HepG2 (cell line): ENCODE measurements around the gene METRNL. TPM values are rescaled to one million over a fixed set of nuclear protein-coding genes. Genes with fewer than 3 reads are reported as not detected.

Experiments used
- ATF3 ChIP-seq: sonication (generic); formaldehyde crosslinking; IDR thresholded peaks from 2 replicates; pipeline ENCODE4 v1.4.0; 2020; ENCODE audit warnings: missing genetic modification reagents
- CHD2 ChIP-seq: IDR thresholded peaks from 2 replicates; pipeline ENCODE4 v1.6.1; 2011; ENCODE audit warnings: low read depth, low read length, improper control_type of control experiment
- FOXJ3 ChIP-seq: sonication (generic); formaldehyde crosslinking; IDR thresholded peaks from 2 replicates; pipeline ENCODE4 v1.4.0; 2020; ENCODE audit warnings: missing genetic modification reagents, mild to moderate bottlenecking, borderline replicate concordance
- KAT2B ChIP-seq: fragments of 150-350 bp; IDR thresholded peaks from 2 replicates; pipeline ENCODE4 v1.6.1; 2014; ENCODE audit warnings: low read depth, low read length, borderline replicate concordance
- MTERF4 ChIP-seq: sonication (generic); formaldehyde crosslinking; IDR thresholded peaks from 2 replicates; pipeline ENCODE4 v1.8.0; 2023; ENCODE audit warnings: mild to moderate bottlenecking, missing genetic modification reagents
- MTF2 ChIP-seq: sonication (generic); formaldehyde crosslinking; IDR thresholded peaks from 2 replicates; pipeline ENCODE4 v1.5.0; 2020; ENCODE audit warnings: missing genetic modification reagents, borderline replicate concordance
- MYNN ChIP-seq: sonication (generic); formaldehyde crosslinking; IDR thresholded peaks from 2 replicates; pipeline ENCODE4 v1.4.0; 2020; ENCODE audit warnings: mild to moderate bottlenecking, low read depth, missing genetic modification reagents
- NFKB2 ChIP-seq: sonication (generic); formaldehyde crosslinking; IDR thresholded peaks from 2 replicates; pipeline ENCODE4 v1.4.0; 2020; ENCODE audit warnings: missing genetic modification reagents, borderline replicate concordance
- TAF15 ChIP-seq: fragments of 200-400 bp; formaldehyde crosslinking; IDR thresholded peaks from one replicate; pipeline ENCODE4 v1.6.1; 2018; ENCODE audit warnings: mild to moderate bottlenecking, low read depth, low read length; ENCODE audit not compliant: poor library complexity, severe bottlenecking
- TARDBP ChIP-seq: sonication (generic); formaldehyde crosslinking; IDR thresholded peaks from 2 replicates; pipeline ENCODE4 v1.8.0; 2022; ENCODE audit warnings: mild to moderate bottlenecking, missing genetic modification reagents
- TSC22D2 ChIP-seq: sonication (generic); formaldehyde crosslinking; IDR thresholded peaks from 2 replicates; pipeline ENCODE4 v1.5.1; 2020; ENCODE audit warnings: missing genetic modification reagents, mild to moderate bottlenecking, borderline replicate concordance
- YY1 ChIP-seq: IDR thresholded peaks from 2 replicates; pipeline ENCODE4 v1.6.1; 2011; ENCODE audit warnings: low read length, low read depth, moderate library complexity, mild to moderate bottlenecking; ENCODE audit not compliant: insufficient read depth, insufficient replicate concordance
- ZBTB4 ChIP-seq: sonication (generic); formaldehyde crosslinking; IDR thresholded peaks from 2 replicates; pipeline ENCODE4 v1.4.0; 2020; ENCODE audit warnings: missing genetic modification reagents, mild to moderate bottlenecking, borderline replicate concordance
- ZBTB43 ChIP-seq: sonication (generic); formaldehyde crosslinking; conservative IDR thresholded peaks from 2 replicates; pipeline ENCODE4 v1.4.0; 2020; ENCODE audit warnings: missing genetic modification reagents
- ZBTB7A ChIP-seq: sonication (generic); formaldehyde crosslinking; IDR thresholded peaks from 2 replicates; pipeline ENCODE4 v1.8.0; 2022; ENCODE audit warnings: mild to moderate bottlenecking, missing genetic modification reagents
- ZNF576 ChIP-seq: sonication (generic); formaldehyde crosslinking; IDR thresholded peaks from 2 replicates; pipeline ENCODE4 v1.4.0; 2020; ENCODE audit warnings: mild to moderate bottlenecking, missing genetic modification reagents
- ZNF737 ChIP-seq: sonication (generic); formaldehyde crosslinking; IDR thresholded peaks from 2 replicates; pipeline ENCODE4 v1.5.0; 2020; ENCODE audit warnings: missing genetic modification reagents, mild to moderate bottlenecking, borderline replicate concordance
- ZNF784 ChIP-seq: sonication (generic); formaldehyde crosslinking; IDR thresholded peaks from 2 replicates; pipeline ENCODE4 v1.5.1; 2020; ENCODE audit warnings: missing genetic modification reagents, mild to moderate bottlenecking, borderline replicate concordance
- ZNF878 ChIP-seq: sonication (generic); formaldehyde crosslinking; IDR thresholded peaks from 2 replicates; pipeline ENCODE4 v1.8.1; 2023; ENCODE audit warnings: mild to moderate bottlenecking, missing genetic modification reagents, moderate library complexity
- polyA plus RNA-seq, 8 experiments: library from polyadenylated mRNA; depleted of rRNA in 3 of 8; stranded (reverse) in 7 of 8; unstranded in 1 of 8; fragments of >200 nt; fragmentation: Illumina TruSeq in 4 of 8; extraction: Trizol in 4 of 8; gene quantifications; 2 replicates each; pipeline versions ENCODE4 v1.2.1 to v1.2.3, GENCODE V29; 2011 to 2016; ENCODE audit warnings: low read depth in 4 of 8, missing spikeins in 1 of 8, mixed read lengths in 1 of 8; ENCODE audit not compliant: insufficient read depth in 1 of 8
- total RNA-seq, 5 experiments: library from RNA; depleted of rRNA; stranded (reverse); fragments of >200 nt; fragmentation: Illumina TruSeq; extraction: Trizol; gene quantifications; 2 replicates each; pipeline ENCODE4 v1.2.3, GENCODE V29; 2016; ENCODE audit warnings: low read depth in 1 of 5

METRNL gene
- total and polyA plus RNA-seq, 2 of the 13 experiments (the other 11 are each of a cell fraction or from before 2014, with no cell fraction given): 0.66 to 0.84 TPM

GRCh38 chr17:83080858-83081683 is 1.7 kb downstream of the METRNL start (continued):
- TF ChIP-seq ZBTB4 (CRISPR knock-in tag): no peak
- no peak for TF ChIP-seq KAT2B
- no peak for TF ChIP-seq ZBTB43 (CRISPR knock-in tag)
- no peak for TF ChIP-seq ZNF784 (CRISPR knock-in tag)
- TF ChIP-seq FOXJ3 (CRISPR knock-in tag): no peak
- no peak for TF ChIP-seq MTERF4 (CRISPR knock-in tag)
- no peak for TF ChIP-seq TSC22D2 (CRISPR knock-in tag)
- TF ChIP-seq CHD2: no peak
- TF ChIP-seq ATF3 (CRISPR knock-in tag): no peak
- no peak for TF ChIP-seq MYNN (CRISPR knock-in tag)
- TF ChIP-seq YY1: no peak
- no peak for TF ChIP-seq ZNF576 (CRISPR knock-in tag)
- TF ChIP-seq TARDBP (CRISPR knock-in tag): no peak
- TF ChIP-seq ZNF878 (CRISPR knock-in tag): no peak
- TF ChIP-seq ZNF737 (CRISPR knock-in tag): no peak
- TF ChIP-seq MTF2 (CRISPR knock-in tag): peak; percentile 96
- peak; percentile 47 for TF ChIP-seq TAF15
- TF ChIP-seq ZBTB7A (CRISPR knock-in tag): no peak
- TF ChIP-seq NFKB2 (CRISPR knock-in tag): no peak
